Caco-2 (cell line): Measurements from ENCODE around the gene POLR1G. TPM values are rescaled to one million over a fixed set of nuclear protein-coding genes. Genes with fewer than 3 reads are reported as not detected.

ENCODE experiments used
- BruUV-seq: library from RNA; stranded (reverse); fragments of 400-500 nt; replicated peaks from 2 replicates; lab custom pipeline; 2021; lab: Mats Ljungman, UMichigan
- CTCF ChIA-PET: fragments of 300-600 bp; sonication (Branson Sonifier 250); formaldehyde crosslinking; loops from one replicate; lab custom pipeline; 2022; ENCODE audit warnings: antibody characterized with exemption; lab: Charles Lee
- POLR2A ChIA-PET: fragments of 300-600 bp; sonication (Branson Sonifier 250); formaldehyde crosslinking; loops from one replicate; lab custom pipeline; 2022; ENCODE audit warnings: antibody characterized with exemption; lab: Charles Lee
- DNase-seq, 2 experiments: peaks; one replicate each; pipeline versions ENCODE4 v3.0.0 to v3.0.0-alpha.2; 2020 to 2022
- H3K27me3 ChIP-seq: replicated peaks from 2 replicates; pipeline ENCODE4 v1.6.0; 2011; ENCODE audit warnings: low read length; ENCODE audit not compliant: control insufficient read depth, insufficient read depth
- H3K36me3 ChIP-seq: 2 replicates; pipeline ENCODE4 v1.5.1; 2011; ENCODE audit warnings: low read length; ENCODE audit not compliant: control insufficient read depth, insufficient read depth
- H3K4me1 ChIP-seq: fragments of 250-450 bp; sonication (Bioruptor Pico); 2 replicates; pipeline ENCODE4 v1.5.1; 2020; ENCODE audit warnings: mild to moderate bottlenecking
- H3K4me3 ChIP-seq: 2 replicates; pipeline ENCODE4 v1.5.1; 2011; ENCODE audit warnings: low read depth, mild to moderate bottlenecking, control low read depth, low read length
- H3K9me3 ChIP-seq: fragments of 250-450 bp; sonication (Bioruptor Pico); 2 replicates; pipeline ENCODE4 v1.5.1; 2020; ENCODE audit warnings: mild to moderate bottlenecking, moderate library complexity
- H3K27ac Mint-ChIP-seq: one replicate; pipeline ENCODE4 v1.8.0; 2022; ENCODE audit warnings: mixed read lengths; ENCODE audit not compliant: unreplicated experiment
- H3K27me3 Mint-ChIP-seq: one replicate; pipeline ENCODE4 v1.8.0; 2022; ENCODE audit warnings: mixed read lengths; ENCODE audit not compliant: insufficient read depth, unreplicated experiment
- H3K36me3 Mint-ChIP-seq: one replicate; pipeline ENCODE4 v1.8.0; 2022; ENCODE audit warnings: mild to moderate bottlenecking, mixed read lengths; ENCODE audit not compliant: insufficient read depth, unreplicated experiment
- H3K4me1 Mint-ChIP-seq: one replicate; pipeline ENCODE4 v1.8.0; 2022; ENCODE audit warnings: low read depth, mixed read lengths; ENCODE audit not compliant: unreplicated experiment
- H3K4me3 Mint-ChIP-seq: one replicate; pipeline ENCODE4 v1.8.0; 2022; ENCODE audit warnings: mild to moderate bottlenecking, moderate library complexity, mixed read lengths; ENCODE audit not compliant: unreplicated experiment
- H3K9me3 Mint-ChIP-seq: one replicate; pipeline ENCODE4 v1.8.0; 2022; ENCODE audit warnings: mixed read lengths; ENCODE audit not compliant: unreplicated experiment
- intact Hi-C: fragments of 100-400 bp; cut with micrococcal nuclease; formaldehyde crosslinking; loops from one replicate; pipeline ENCODE4 v1.10.0; 2022; ENCODE audit not compliant: unreplicated experiment
- total RNA-seq: library from RNA; stranded (reverse); gene quantifications from 2 replicates; pipeline ENCODE4 v1.2.3, GENCODE V29; 2022
- TF ChIP-seq, protein P1 (sequence below), 2 experiments: fragments of 200-600 bp in 1 of 2; IDR thresholded peaks; 1 replicate in 1 of 2; 2 replicates in 1 of 2; pipeline versions ENCODE4 v1.5.1 to v1.8.0; 2011 to 2022; ENCODE audit warnings: antibody characterized with exemption in 1 of 2, control low read depth in 1 of 2, inconsistent platforms in 1 of 2, low read depth in 1 of 2, low read length in 1 of 2, mild to moderate bottlenecking in 1 of 2, moderate library complexity in 1 of 2; ENCODE audit not compliant: insufficient read depth in 1 of 2, severe bottlenecking in 1 of 2, unreplicated experiment in 1 of 2

Gene POLR1G
- total RNA-seq, 1 experiment from 2014 or later, result 27.7 TPM

DNA sequence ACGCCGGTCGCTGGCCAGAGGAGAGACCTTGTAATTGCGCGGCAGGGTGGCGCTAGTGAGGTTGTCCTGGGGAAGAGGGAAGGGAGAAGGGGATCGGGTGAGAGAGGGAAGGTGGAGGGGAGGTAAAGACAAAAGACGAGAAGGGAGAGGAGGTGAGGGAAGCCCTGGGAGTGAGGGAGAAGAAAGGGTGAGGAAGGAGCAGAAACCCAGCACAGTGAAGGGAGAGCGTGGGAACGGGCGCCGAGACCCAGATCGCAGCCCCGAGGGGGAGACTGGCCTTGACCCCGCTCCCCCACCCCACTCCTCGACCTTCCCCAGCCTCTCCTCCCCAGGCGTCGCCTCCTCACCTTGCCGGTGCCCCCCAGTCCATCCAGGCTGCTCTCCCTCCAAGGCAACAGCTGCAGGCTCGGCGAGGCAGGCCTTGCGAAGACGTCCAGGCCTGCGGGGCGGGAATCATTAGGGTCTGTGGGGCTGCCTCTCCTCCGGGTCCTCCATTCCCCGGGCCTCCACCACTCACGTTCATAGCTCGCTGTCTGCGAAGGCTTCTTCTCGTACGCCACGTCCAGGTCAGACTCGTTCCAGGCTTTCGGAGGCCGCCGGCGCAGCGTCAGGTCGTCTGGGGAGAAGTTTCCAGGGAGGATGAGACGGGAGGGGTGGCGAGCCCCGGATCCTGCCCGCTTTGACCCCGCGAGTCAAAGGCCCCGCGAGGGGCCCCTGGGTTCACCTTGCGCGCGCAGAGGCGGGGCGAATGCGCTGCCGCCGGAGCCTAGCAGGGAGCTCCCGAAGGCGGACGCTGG, 10.4 kb upstream of the POLR1G start:
- no peak overlapping the region for H3K4me3 ChIP-seq
- no peaks in the 10 kb centered on the region for H3K9me3 Mint-ChIP-seq
- no peaks in the 10 kb centered on the region for H3K36me3 ChIP-seq
- intact Hi-C loops, result no loop called here
- H3K4me1 Mint-ChIP-seq, result no peaks in the 10 kb centered on the region
- TF ChIP-seq, protein P1, sequence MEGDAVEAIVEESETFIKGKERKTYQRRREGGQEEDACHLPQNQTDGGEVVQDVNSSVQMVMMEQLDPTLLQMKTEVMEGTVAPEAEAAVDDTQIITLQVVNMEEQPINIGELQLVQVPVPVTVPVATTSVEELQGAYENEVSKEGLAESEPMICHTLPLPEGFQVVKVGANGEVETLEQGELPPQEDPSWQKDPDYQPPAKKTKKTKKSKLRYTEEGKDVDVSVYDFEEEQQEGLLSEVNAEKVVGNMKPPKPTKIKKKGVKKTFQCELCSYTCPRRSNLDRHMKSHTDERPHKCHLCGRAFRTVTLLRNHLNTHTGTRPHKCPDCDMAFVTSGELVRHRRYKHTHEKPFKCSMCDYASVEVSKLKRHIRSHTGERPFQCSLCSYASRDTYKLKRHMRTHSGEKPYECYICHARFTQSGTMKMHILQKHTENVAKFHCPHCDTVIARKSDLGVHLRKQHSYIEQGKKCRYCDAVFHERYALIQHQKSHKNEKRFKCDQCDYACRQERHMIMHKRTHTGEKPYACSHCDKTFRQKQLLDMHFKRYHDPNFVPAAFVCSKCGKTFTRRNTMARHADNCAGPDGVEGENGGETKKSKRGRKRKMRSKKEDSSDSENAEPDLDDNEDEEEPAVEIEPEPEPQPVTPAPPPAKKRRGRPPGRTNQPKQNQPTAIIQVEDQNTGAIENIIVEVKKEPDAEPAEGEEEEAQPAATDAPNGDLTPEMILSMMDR (IDR thresholded peaks at IDR 0.05; ENCODE audit: insufficient read depth in 1 of 2, low read depth in 1 of 2, low read length in 1 of 2, severe bottlenecking in 1 of 2, unreplicated experiment in 1 of 2), result no peak
- no peak overlapping the region for H3K4me3 Mint-ChIP-seq
- no peaks in the 10 kb centered on the region for H3K27me3 Mint-ChIP-seq
- H3K9me3 ChIP-seq, result no peaks in the 10 kb centered on the region
- no TSS peak for BruUV-seq
- POLR2A ChIA-PET, result no interaction called here
- no peaks in the 10 kb centered on the region for H3K27me3 ChIP-seq
- no peak overlapping the region for H3K27ac Mint-ChIP-seq
- H3K36me3 Mint-ChIP-seq, result peaks cover 69% of the 10 kb centered on the region
- DNase-seq, result no peak
- CTCF ChIA-PET, result no interaction called here
- no peaks in the 10 kb centered on the region for H3K4me1 ChIP-seq

DNA sequence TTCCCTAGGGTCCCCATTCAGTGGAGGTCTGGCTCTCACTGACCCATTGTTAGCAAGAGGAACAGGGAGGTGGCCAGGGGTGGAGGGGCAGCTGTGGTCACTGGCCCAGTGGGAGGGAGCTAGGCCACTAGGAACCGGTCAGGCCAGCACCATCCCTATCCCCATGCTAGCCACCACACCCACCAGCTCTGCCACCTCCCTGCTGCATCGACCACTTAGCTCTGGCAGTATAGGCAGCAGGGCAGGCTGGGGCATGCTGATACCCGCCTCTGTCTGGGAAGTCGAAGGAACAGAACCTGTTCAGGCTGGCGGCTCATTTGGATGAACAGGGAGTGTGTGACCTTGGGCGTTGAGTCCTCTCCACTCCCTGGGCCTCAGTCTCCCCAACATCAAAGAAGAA, 6.3 kb upstream of the POLR1G start:
- Mint-ChIP-seq H3K36me3 (peaks cover 66% of the 10 kb centered on the region), H3K9me3 (no peaks in the 10 kb centered on the region), H3K27me3 (no peaks in the 10 kb centered on the region), H3K4me3 (no peak overlapping the region), H3K4me1 (peaks cover 11% of the 10 kb centered on the region), H3K27ac (no peak overlapping the region)
- H3K4me1 ChIP-seq, result peaks cover 13% of the 10 kb centered on the region
- intact Hi-C loops, result no loop called here
- POLR2A ChIA-PET, result no interaction called here
- no peak for DNase-seq
- no peak overlapping the region for H3K4me3 ChIP-seq
- H3K27me3 ChIP-seq, result no peaks in the 10 kb centered on the region
- TF ChIP-seq, protein P1 (IDR thresholded peaks at IDR 0.05; ENCODE audit: insufficient read depth in 1 of 2, low read depth in 1 of 2, low read length in 1 of 2, severe bottlenecking in 1 of 2, unreplicated experiment in 1 of 2), result no peak
- no peaks in the 10 kb centered on the region for H3K9me3 ChIP-seq
- no peaks in the 10 kb centered on the region for H3K36me3 ChIP-seq
- no TSS peak for BruUV-seq
- CTCF ChIA-PET, result no interaction called here

DNA sequence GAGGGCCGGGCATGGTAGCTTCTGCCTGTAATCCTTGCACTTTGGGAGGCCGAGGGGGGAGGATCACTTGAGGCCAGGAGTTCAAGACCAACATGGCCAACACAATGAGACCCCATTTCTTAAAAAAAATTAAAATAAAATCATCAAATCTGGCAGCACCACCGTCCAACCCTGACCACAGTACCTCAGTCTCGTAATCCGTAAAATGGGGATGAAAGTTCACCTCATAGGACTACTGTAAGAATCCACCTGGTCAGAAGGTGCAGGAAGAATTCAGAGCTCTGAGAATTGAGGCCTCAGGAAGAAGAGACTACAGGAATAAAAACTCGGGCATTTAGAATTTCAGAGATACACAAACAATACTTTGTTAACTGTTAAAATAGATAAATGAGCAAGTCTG, 4.6 kb upstream of the POLR1G start:
- POLR2A ChIA-PET, result no interaction called here
- no peak for DNase-seq
- H3K27ac Mint-ChIP-seq, result no peak overlapping the region

More for the DNA sequence above, 4.6 kb upstream of the POLR1G start:
- Mint-ChIP-seq H3K27me3 (no peaks in the 10 kb centered on the region), H3K36me3 (peaks cover 69% of the 10 kb centered on the region), H3K9me3 (no peaks in the 10 kb centered on the region), H3K4me1 (peaks cover 11% of the 10 kb centered on the region), H3K4me3 (no peak overlapping the region)
- CTCF ChIA-PET, result interaction anchor here (0.6 kb wide), 1 partner anchor 676 kb away, joined by 3 read pairs; no protein-coding TSS in a partner anchor
- H3K9me3 ChIP-seq, result no peaks in the 10 kb centered on the region
- H3K27me3 ChIP-seq, result no peaks in the 10 kb centered on the region
- no peak overlapping the region for H3K4me3 ChIP-seq
- peaks cover 13% of the 10 kb centered on the region for H3K4me1 ChIP-seq
- intact Hi-C loops, result no loop called here
- TF ChIP-seq, protein P1 (IDR thresholded peaks at IDR 0.05; ENCODE audit: insufficient read depth in 1 of 2, low read depth in 1 of 2, low read length in 1 of 2, severe bottlenecking in 1 of 2, unreplicated experiment in 1 of 2), result no peak
- no TSS peak for BruUV-seq
- no peaks in the 10 kb centered on the region for H3K36me3 ChIP-seq
